HG02759 (cell line): ENCODE results near the gene KCNIP4.
"Not testable (repeated sequence)": the region's sequence is repeated elsewhere in the genome, so short reads cannot be mapped to it uniquely, and the experiment has no call there.

Source experiments
- ATAC-seq: cut with Tn5 transposase; IDR thresholded peaks from one replicate; pipeline ENCODE4 v1.9.1; 2021; ENCODE audit warnings: mild to moderate bottlenecking, moderate library complexity; ENCODE audit not compliant: unreplicated experiment

Gene KCNIP4

DNA sequence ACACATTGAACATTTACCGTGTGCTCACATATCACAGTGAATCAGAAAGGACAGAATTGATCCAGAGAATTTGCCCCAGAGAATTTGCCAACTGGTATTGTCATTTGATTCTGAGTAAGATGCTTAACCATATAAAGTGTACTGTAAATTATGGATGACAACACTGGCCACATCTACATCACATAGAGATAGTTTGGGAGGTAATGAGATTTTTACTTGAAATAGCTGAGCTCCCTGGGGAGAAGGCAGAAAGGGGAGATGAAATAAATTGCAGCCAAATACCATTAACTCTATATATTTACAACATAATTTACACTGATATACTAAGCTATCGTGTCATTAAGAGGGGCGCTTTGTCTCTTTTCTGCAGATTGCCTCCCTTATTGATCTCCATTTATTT, 564.0 kb downstream of the KCNIP4 start:
- no peak for ATAC-seq

GRCh38 chr4:21380861-21381260, 567.7 kb downstream of the KCNIP4 start:
- no peak for ATAC-seq

- ATAC-seq, result no peak
Measured at GRCh38 chr4:21377046-21377445, 571.5 kb downstream of the KCNIP4 start.

- ATAC-seq, result no peak
Measured at GRCh38 chr4:21376176-21376575, 572.4 kb downstream of the KCNIP4 start.

DNA sequence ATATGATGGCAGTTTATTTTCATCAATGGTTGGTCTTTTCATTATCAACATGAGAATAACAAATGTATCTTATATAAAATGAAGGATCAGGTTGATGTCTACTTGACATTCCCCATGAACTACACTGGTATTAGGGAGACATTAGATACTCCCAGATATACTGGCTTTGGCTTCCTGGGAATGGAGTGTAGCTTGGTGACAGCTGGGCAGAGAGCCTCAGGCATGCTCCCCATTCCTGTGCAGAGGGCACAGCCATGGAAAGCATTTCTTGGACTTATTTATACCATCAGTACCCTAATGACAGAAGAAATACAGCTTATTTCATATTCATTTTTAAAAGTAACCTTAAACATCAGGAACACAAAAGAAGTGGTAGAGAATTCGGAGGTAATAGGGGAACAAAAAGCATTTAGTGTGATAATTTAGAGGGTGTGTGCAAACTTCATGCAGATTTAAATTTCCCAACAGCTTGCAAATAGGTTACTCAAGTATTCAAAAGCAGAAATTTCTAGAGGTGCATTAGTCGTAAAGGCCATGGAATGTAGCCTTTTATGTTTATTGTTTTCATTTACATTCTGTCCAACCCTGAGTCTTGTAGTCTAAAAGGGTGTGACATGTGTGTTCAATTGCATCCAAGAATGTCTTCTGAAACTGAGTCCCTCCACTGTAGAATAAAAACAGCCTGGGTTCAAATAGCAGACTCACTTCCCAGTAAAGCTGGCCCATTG, 573.8 kb downstream of the KCNIP4 start:
- ATAC-seq, result no peak

DNA sequence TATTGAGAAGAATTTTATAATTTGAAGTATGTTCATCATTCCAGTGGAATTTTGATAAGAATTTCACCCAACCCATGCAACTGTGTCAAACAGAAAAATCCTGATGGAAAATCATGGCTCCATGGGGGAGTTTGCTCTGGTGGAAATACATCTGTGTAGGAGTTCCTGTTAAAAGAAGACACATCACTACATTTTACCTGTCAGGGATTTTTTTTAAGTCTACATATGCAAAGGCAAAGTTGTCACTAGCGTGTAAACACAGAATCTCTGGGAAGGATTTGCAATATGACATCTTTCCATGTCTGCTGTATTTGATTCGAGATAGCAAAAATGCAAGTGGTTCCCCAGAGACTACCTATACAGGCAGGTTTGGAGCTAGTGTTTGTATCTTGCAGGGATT, 581.0 kb downstream of the KCNIP4 start:
- ATAC-seq, result no peak

GRCh38 chr4:21366840-21367239, 581.7 kb downstream of the KCNIP4 start:
- ATAC-seq, result no peak

DNA sequence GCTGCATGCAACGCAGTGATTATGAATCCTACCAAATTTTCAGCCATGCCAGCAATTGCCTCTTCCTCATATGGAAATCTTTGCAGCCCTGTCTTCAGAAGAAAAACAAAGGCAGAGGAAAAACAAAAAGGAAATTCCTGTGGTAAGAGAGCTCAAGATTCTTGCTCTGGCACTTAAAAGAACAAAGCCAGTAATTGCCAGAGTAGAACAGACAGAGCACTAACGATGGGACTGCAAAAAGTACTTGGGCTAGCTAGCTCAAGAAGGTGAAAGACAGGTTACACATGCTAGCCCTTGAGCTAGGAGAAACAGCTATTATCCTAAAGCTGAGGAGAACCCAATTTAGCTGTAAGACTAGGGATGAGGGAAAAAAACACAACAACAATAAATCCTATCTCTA, 582.3 kb downstream of the KCNIP4 start:
- no peak for ATAC-seq

- ATAC-seq, result no peak
Measured at GRCh38 chr4:21363701-21364100, 584.9 kb downstream of the KCNIP4 start.

DNA sequence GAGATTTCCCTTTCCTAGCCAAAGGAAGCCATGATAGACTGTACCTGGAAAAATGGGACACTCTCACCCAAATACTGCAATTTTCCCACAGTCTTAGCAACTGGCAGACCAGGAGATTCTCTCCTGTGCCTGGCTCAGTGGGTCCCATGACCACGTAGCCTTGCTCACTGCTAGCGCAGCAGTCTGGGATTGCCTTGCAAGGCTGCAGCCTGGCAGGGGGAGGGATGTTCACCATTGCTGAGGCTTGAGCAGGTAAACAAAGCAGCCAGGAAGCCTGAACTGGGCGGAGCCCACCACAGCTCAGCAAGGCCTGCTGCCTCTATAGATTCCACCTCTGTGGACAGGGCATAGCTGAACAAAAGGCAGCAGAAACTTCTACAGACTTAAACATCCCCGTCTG, 596.2 kb downstream of the KCNIP4 start:
- not testable (repeated sequence) for ATAC-seq

DNA sequence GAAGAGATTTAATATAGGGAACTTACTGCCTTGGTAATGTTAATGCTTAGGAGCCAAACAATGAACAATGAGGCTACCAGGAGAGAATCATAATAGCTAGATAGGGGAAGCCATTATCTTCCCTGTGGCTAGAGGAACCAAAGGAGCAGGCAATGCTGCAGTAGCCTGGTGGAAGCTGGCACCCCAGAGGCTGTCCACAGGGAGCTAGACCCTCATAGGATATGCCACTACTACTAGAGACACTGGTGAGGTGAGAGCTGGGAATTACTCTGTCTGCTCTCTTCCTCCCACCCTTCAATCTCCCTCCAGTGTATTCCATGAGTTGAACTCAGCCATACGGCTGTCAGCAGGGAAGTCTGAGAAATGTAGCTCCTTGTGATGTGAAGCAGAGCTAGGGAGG, 601.4 kb downstream of the KCNIP4 start:
- no peak for ATAC-seq

DNA sequence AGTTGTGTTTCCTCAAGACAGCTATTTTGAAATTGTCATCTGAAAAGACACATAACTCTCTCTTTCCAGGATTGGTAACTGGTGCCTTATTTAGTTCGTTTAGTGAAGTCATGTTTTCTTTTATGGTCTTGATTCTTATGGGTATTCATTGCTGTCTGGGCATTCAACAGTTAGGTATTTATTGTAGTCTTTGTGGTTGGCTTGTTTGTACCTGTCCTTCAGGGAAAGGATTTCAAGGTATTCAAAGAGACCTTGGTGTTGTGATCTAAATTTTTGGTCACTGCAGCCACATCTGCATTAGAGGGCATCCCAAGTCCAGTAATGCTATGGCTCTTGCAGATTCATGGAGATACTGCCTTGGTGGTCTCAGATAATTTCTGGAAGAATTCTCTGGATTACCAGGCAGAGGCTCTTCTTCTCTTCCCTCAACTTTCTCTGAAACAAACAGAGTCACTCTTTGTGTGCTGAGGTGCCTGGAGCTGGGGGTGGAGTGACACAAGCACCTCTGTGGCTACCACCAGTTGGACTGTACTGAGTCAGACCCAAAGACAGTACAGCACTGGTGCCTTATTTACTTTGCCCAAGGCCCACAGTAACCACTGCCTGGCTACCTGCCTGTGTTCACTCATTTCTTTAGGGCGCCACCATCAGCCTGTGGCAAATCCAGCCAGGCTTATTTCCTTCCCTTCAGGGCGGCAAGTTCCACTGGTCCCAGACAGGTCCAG, 620.4 kb downstream of the KCNIP4 start:
- no peak for ATAC-seq

GRCh38 chr4:21320034-21320433, 628.5 kb downstream of the KCNIP4 start:
- no peak for ATAC-seq

- no peak for ATAC-seq
Measured at GRCh38 chr4:21307709-21308108, 640.9 kb downstream of the KCNIP4 start.

DNA sequence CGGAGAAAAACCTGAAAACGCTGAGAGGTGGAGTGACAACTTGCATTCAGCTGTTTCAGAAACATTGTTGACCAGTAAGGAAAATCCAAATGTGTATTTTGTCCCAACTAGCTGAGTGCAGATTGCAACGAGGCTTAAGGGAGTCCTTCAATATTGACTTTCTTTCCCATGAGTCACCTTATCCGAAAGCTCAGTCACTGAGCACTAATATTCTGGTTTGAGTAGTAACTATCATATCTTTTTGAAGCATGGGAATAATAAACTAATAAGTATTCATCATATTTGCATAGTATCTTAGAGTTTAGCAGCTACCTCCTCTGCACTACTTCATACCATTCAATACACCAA, 644.1 kb downstream of the KCNIP4 start:
- ATAC-seq, result no peak

DNA sequence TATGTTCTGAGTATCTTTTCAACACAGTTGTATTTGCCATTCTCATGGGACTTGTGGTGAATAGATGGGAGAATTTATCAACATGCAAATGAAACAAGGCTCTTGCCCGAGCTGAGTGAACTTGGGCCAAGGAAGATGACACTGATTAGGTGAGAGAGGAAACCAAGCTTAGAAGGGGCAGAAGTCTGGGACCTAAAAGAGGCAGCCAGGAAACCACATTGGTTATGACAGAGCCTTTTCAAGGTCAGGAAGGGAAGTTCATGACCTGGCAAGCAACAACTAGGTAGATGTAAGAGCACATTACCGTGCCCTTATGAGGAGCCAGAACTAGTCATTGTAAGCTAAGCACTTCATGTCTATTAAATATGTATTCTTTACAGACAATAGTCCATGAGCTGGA, 658.0 kb downstream of the KCNIP4 start:
- peak; percentile 92 for ATAC-seq

DNA sequence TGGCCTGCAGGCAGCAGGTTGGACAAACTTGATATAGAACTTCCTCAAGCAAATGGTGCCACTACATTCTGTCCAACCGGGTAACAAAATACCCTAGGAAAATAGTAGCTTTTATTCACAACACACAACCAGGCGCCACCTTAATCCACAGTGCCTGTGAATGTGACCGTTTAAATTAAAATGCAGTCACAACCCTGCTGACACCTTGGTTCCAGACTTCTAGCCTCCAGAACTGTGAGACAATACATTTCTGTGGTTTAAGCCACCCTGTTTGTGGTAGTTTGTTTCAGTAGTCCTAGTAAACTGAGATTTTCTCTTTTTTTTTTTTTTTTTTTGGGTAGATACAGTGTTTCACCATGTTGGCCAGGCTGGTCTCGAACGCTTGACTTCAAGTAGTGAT, 672.5 kb downstream of the KCNIP4 start:
- ATAC-seq, result no peak

DNA sequence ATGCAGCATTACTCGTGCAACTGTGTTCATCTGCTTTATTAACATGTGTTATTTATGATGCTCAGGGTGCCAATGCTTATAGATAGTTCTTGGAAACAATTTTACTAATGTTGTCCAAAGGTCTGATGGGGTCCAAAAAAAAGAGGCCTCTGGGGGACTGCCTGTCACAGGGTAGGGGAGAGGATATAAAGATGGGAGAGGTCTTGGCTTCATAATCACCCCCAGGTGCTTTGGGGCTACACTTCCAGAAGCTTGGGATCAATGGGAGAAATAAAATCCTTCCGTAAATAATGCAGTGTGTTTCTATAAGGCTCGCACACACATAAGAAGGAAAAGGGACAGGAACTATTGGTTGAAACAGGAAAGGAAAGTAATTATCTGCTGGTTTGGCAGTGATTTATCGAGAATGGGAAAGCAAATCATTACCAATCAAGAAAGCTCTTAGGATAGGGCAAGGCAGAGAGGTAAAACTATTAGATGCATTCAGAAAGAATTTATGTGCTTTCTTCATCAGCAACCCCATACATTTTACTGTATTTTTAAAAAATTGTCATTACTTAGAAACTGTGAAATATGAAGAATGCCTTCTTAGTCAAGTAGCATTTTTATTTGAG, 677.0 kb downstream of the KCNIP4 start:
- ATAC-seq, result no peak

GRCh38 chr4:21248331-21248730, 700.2 kb downstream of the KCNIP4 start:
- no peak for ATAC-seq

- ATAC-seq, result no peak
Measured at GRCh38 chr4:21242163-21242562, 706.4 kb downstream of the KCNIP4 start.

DNA sequence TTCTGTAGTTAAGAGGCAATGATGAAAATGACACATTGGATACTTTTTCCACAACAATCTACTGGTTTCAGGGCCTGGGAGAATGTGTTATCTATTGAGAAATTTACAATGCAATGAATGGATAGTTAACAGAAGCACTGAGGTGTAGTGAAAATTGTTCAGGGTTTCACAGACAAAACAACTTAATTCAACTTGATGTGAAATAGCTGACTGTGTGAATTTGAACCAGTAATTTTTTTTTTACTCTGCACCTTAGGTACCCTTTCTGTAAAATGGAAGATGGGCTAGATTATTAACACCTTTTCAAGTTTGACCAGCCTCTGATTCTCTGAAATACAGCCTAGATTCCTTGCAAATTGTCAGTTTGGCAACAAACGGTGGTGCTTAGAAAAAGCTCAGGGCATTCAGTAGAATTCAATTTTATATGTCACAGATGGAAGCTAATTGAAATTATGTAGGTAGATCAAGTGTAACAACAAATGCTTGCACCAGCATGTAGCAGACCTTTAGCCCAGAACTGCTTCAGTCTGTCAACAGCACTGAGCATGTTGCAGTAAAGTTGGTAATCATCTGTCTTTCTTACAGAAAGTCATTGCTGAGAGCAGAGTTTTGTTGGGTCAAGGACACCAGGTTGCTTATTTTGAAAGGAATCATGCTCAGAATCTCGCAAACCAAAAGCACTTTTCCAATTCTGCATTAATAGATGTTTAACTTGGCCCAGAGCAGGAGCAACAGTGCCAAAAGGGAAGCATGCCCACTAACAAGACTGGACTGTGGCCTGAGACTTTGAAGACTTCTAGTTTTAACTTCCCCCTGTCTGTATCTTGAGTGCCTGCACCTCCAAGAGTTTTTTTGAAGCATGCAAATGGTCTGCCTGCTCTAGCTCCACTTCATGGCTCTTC, 721.7 kb downstream of the KCNIP4 start:
- no peak for ATAC-seq
